ENCODE data around the gene HBEGF.

Gene HBEGF

GRCh38 chr5:140302786-140303639 is 43.4 kb downstream of the HBEGF start, which contains the start of gene PFDN1:
Gene PFDN1, minus strand, starts transcription at chr5:140303101. Its CDS starts 28 bp downstream, at chr5:140303073.
- DNase-seq (ENCODE audit: low read depth in 2 of 2): peak; percentile 81 to 84

DNA sequence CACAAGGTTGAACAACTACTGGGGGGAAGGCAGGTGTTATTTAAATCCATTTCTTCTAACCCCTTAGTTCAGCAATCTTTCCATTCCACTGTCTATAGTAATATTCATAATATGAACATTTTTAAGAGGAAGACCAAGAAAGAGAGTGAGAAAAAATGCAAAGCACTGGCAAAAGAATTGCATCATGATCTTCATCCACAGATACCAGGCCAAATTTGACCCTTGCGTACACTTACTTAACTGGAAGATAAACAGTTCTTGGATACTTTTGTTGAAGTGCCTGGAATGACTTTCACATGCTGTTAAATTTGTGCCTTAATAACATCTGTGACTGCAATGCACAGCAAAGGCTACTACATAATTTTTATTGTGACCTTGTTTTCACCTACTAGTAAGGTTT is 45.3 kb downstream of the HBEGF start:
- DNase-seq (ENCODE audit: low read depth in 2 of 2): no peak

GRCh38 chr5:140299056-140299455 is 47.3 kb downstream of the HBEGF start:
- no peak for DNase-seq (ENCODE audit: low read depth in 2 of 2)

DNA sequence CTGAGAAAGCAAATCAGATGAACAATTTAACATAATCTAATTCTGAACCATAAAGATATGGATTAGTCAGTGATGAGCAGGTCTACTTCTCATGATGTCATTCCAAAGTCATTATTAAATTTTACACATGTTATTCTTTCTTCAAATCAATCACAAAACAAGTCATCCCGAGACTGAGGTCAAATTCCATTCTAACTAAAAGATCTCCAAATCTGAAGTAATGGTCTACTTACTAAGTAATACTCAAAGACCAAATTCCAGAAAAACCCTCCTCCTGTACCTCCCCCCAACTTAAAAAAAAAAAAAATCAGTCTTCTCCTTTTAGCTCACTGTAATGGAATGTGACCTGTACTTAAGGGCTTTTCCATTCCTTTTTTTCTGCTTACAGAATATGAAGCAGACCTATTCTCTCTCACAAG is 48.2 kb downstream of the HBEGF start:
- no peak for DNase-seq (ENCODE audit: low read depth in 2 of 2)

DNA sequence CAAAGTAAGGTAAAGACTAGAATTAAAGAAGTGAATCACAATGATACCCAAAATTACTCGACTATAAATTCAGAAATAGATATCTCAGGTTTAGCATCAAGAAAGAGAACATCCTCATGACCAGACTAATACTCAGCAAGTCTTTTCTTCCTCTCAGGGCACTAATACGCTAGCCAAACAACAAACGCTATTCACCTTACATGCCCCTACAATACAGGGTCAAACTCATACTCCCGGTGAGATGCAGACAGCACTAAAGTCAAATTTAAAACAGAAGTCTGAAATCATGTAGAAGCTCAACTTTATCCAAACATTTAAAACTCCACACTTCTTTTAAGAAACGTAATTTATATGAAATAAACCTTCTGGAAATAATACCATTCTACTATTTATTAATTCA is 49.1 kb downstream of the HBEGF start:
- no peak for DNase-seq (ENCODE audit: low read depth in 2 of 2)

GRCh38 chr5:140296289-140296688 is 50.1 kb downstream of the HBEGF start:
- no peak for DNase-seq (ENCODE audit: low read depth in 2 of 2)

DNA sequence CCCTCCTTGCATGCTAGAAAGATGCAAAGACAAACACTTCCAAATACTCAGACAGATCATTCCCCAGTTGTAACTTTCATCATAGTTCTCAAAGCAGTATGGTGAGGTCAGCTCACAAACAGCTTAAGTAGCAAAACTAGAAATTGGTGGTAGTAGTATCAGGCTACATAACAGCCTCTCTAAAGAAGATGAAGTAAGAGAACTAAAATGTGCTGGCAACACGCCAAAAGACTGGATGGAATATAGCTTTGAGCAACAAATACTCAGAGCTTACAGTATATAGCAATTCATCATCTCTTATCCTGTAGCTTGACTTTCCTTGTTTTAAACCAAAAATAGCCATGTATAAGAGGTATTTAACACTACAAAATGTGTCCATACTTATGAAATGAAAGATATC is 51.0 kb downstream of the HBEGF start:
- DNase-seq (ENCODE audit: low read depth in 2 of 2): no peak

DNA sequence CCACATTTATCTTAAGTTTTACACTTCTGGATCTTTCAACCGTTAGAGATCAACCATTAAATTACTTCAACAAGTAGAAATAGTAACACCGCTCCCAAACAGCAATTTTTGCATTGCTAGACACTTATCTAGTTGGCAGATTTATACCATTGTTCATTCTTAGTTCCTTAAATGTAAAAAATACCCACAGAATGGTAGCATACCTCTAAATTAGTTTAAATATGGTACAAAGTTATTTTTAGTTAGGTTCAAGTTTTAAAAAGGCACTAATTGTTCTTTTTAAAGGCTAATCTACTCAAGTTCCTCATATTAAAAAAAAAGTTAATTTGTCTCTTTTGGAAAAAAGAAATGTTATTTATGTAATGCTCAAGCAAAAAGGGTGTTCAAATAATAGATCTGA is 51.6 kb downstream of the HBEGF start:
- DNase-seq (ENCODE audit: low read depth in 2 of 2): no peak

DNA sequence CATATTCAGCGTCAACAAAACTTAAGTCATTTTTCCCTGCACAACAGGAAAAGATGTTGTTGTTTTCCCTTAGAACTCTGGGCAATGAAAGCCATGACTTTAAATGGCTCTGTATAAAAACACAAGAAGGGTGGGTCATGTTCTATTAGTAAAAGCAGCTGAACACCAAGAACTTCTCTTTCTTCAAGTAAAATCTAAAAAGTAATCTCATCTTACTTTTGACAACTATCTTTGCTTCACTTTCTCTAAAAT is 52.6 kb downstream of the HBEGF start:
- DNase-seq (ENCODE audit: low read depth in 2 of 2): no peak

DNA sequence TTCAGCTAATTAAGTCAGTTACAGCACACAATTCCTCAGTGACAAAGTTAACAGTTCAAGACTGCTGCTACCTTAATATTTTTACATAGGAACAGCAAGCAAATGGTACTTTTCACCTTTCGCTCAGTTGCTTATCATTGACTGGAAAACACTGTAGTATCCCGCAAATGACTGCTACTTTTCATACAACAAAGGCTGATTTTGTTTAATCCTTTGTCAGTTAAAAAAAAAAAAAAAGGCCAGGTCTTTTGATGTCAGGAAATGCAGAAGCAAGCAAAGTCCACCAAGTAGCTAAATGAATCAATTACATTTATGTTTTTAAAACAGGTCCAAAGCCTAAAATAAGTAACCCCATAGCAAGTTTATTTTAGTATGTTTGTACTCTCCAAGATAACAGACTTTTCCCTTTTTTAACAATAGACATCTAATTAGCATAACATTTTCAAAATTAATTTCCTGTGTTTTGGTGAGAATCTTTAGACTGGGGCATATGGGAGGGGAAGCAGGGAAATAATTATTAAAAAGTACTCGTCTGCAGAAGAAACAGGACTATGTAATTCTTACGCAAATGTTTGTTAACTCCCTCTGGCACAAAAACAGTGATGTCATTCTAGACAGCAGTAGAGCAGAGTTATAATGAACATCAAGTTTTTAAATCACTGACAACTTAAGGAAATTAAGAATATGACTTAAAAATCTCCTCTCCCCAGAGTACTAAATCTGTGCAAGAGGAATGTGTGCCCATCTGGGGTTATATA is 53.1 kb downstream of the HBEGF start:
- no peak for DNase-seq (ENCODE audit: low read depth in 2 of 2)

DNA sequence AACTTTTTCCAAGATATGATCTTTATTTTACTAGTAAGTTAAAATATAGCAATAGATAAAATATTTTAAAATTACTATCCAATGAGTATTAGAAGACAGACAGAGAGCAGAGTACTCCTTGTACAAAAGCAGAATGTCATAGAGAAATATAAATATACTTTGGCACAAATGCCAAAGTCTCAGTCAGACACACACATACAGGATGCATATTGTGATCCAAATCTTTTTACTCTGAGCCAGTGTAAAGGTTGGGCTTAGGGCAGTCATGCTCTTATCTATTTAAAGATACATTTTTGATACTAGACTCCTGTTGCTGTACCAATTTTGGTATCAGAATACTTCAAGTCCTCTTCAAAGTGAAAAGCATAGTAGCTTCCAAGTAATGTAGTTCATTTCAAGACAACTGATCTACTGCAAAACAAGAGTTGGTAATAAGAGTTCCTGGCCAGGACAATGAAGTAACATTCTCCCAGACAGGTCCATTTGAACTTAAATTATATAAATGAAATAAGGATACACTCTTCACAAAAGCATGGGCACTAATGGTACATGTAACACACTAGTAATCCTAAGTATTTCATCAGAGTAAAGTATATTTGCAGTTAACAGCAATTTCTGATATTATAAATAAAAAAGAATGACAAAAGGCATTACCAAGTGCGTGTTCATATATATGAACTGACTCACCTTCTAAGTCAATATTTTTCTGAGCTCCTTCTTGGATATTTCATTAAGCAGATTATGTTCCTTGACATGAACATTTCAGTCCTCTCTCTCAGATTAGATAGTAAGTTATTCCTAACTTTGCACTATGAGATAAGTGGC is 54.0 kb downstream of the HBEGF start:
- DNase-seq (ENCODE audit: low read depth in 2 of 2): no peak

- DNase-seq (ENCODE audit: low read depth in 2 of 2): no peak
Observed at GRCh38 chr5:140287801-140288521, 58.4 kb downstream of the HBEGF start.

GRCh38 chr5:140286424-140286823 is 60.0 kb downstream of the HBEGF start:
- no peak for DNase-seq (ENCODE audit: low read depth in 2 of 2)

GRCh38 chr5:140284013-140284412 is 62.4 kb downstream of the HBEGF start:
- no peak for DNase-seq (ENCODE audit: low read depth in 2 of 2)
